HG02943 (cell line): ENCODE data around the gene FSIP1.

ENCODE experiments used
- ATAC-seq: cut with Tn5 transposase; IDR thresholded peaks from one replicate; pipeline ENCODE4 v1.9.1; 2021; ENCODE audit warnings: mild to moderate bottlenecking, low read depth, moderate library complexity; ENCODE audit not compliant: unreplicated experiment

FSIP1 gene

GRCh38 chr15:39721893-39722292, 60.7 kb downstream of the FSIP1 start:
- ATAC-seq, result no peak

DNA sequence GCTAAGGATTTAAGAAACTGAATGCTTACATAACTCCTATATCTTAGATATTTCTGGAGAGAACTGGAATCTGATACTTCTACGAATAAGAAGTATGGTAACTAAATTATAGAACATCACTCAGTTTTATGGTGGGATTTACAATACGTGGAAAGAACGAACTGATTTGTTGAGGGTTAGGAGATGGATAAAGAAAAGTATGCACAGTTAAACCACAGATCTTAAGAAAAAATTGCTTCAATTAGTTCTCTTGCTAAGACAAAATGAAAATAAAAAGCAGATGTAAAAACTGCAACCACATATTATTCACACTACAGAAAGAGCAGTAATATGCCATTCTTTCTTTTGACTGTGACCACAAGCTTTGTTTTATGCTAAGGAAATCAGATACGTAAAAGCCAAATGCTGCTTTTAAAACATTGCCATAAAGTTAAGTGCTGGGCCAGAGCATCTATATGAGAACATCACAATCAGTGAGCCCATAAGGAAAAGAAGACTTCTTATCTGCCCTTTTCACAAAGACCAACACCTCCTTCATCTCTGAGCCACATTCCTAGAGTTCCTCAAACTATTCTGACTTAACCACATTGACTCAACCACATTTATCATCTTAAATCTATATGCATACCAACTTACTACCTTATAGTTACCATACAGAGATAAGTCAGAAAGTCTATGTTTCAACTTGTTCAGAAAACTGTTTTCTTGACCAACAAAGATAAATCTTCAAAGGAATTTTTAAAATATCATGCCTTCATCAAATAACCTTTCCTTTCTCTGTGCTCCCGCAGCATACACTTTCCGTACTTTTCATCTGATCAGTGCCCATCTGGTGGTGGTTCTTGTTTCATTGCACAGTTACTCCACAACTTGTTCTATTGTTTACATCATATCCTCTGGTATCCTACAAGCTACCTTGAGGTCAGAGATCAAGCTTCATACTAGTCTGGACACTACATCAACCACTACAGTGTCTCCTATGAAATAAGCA, 61.7 kb downstream of the FSIP1 start:
- no peak for ATAC-seq

DNA sequence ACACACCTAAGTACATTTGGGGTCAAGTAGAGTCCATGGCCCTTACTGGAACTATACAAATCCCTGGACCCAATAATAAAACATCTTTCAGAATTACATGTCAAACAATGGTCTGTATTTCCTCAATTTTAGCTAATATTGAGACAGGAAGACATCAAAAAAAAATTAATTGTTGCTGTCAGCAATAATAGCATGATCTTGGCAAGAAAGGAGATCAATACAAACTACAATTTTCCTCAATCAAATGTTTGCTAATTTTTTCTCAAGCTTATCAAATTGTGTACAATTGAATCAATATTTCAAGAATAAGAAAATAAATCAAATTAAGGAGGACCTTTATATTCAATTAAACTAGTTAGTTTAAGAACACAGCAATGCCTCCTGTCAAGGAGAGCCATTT, 62.6 kb downstream of the FSIP1 start:
- ATAC-seq, result no peak

- ATAC-seq, result no peak
Observed at GRCh38 chr15:39719109-39719508, 63.5 kb downstream of the FSIP1 start.

DNA sequence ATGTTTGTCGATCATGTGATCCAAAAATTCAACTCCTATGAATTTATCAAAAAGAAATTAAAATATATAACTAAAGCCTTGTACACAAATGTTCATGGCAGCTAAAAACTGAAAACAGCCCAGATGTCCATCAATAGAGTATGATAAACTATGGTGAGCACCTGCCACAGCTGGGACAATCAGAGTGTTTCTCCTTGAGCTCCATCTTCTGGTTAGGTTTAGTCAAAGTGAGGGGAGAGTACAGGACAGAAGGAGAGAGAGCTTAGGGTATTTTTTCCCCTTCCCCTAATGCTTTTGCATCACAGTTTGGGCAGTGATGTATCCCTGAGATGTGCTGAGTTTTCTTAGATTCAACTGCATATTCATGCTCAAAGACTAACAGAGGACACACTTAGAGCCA, 65.5 kb downstream of the FSIP1 start:
- no peak for ATAC-seq

GRCh38 chr15:39714251-39714650, 68.4 kb downstream of the FSIP1 start:
- no peak for ATAC-seq

- ATAC-seq, result no peak
Observed at GRCh38 chr15:39713846-39714245, 68.8 kb downstream of the FSIP1 start.

DNA sequence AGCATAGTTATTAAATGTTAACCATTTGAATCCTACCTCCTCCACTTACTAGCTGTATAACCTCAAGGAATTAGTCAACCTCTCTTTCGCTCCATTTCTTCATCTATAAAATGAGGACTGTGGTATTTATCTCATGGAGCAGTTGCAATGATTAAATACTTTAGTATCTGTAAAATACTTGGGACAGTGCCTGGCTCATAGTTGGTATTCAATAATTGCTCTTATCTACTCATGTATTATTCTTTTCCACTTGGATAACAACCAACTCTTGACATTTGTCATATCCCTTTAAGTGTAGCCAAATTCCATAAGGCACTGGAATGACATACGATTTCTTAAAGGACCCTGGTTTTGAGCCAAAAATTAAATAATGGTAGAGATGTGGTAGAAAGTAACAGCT, 72.0 kb downstream of the FSIP1 start:
- ATAC-seq, result no peak

- ATAC-seq, result no peak
Observed at GRCh38 chr15:39709941-39710340, 72.7 kb downstream of the FSIP1 start.

DNA sequence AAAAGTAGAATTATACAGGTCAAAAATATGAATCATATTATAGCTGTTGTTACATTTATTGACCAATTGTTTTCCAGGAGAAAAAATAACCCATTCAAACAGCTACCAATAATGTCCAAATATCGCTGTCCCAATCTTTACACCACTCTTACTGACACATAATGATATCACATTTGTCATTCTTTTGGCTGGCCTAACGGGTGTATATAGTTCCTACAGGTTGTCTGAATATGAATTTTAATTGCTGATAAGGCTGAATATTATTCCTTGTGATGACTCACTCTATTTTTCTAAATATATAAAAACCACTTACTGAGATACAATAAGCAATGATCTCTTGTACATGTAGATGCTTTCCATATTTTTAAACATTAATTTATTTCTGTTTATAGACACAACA, 76.4 kb downstream of the FSIP1 start:
- ATAC-seq, result no peak

DNA sequence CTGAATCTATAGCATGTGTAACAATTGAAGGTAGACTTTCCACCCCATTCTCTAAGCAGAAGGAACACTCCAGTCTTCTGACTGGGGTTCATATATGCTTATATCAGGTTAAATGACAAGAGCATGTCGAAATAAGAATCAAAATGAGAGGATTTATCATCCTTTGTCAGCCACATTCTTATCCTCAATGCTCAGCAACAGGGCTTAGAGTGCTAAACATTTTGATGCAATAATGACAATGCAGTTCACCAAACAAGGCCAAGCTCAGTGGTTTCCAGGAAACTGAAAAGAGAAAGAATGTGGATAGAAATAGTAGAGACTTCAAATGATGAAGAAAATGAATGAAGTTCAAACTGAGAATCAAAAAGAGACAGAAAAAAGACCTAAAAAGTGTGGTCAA, 78.0 kb downstream of the FSIP1 start:
- ATAC-seq, result no peak

GRCh38 chr15:39704235-39704634, 78.4 kb downstream of the FSIP1 start:
- ATAC-seq, result no peak

DNA sequence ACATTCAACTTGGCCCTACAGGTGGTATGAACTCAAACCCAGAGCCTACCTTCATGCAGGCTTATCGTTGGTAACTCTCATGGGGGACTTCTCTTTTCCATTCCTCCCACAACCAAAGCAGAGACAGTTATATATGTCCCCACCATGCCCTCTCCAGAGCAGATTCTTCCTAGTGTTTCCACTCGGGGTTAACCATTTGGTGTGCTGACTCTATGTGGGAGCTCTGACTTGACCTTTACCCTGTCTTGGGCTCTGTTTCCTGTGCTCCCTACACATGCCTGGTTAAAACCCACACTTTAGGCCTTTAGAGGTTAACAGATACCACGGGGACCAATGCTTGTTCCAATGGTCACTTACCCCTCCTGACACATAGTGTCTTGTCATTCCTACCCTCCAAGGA, 80.7 kb downstream of the FSIP1 start:
- ATAC-seq, result no peak

GRCh38 chr15:39700375-39700700, 82.3 kb downstream of the FSIP1 start:
- ATAC-seq, result no peak

- no peak for ATAC-seq
Observed at GRCh38 chr15:39699516-39700374, 82.9 kb downstream of the FSIP1 start.

GRCh38 chr15:39698444-39699390, 83.9 kb downstream of the FSIP1 start:
- ATAC-seq, result no peak

DNA sequence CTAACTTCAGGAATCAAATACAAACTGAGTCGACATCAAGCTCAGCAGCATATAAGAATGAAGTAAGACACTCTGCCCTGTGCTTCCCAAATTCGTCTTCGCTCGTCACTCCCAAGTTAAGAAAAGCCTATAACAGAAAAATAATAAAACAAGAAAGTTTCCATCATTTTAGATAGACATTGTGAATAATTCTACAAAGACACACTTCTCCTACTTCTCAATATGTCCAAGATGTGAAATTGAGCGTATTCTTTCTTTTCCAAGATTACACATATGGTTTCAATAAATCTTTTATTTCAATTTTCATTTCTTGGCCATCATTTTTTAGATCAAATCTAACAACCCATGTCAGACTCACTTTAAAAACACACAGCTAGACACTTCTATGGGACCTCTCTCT, 85.1 kb downstream of the FSIP1 start:
- no peak for ATAC-seq

DNA sequence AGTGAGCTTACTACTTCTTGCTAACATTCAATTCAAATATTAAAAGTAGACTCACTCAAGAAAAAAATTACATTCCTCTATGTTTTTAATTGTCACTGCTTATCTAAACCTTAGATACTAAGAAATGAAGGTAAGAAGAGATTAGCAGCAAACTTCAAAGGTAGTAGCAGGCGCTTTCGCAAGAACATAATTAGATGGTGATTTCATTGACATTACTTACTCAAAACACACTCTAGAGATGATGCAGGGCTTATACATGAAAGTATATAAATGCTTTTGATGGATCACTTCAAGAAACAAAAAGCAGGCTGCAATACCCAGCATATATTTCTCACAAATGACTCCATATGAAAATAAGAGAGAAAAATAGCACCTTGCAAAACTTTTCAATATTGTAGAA, 86.8 kb downstream of the FSIP1 start:
- no peak for ATAC-seq

DNA sequence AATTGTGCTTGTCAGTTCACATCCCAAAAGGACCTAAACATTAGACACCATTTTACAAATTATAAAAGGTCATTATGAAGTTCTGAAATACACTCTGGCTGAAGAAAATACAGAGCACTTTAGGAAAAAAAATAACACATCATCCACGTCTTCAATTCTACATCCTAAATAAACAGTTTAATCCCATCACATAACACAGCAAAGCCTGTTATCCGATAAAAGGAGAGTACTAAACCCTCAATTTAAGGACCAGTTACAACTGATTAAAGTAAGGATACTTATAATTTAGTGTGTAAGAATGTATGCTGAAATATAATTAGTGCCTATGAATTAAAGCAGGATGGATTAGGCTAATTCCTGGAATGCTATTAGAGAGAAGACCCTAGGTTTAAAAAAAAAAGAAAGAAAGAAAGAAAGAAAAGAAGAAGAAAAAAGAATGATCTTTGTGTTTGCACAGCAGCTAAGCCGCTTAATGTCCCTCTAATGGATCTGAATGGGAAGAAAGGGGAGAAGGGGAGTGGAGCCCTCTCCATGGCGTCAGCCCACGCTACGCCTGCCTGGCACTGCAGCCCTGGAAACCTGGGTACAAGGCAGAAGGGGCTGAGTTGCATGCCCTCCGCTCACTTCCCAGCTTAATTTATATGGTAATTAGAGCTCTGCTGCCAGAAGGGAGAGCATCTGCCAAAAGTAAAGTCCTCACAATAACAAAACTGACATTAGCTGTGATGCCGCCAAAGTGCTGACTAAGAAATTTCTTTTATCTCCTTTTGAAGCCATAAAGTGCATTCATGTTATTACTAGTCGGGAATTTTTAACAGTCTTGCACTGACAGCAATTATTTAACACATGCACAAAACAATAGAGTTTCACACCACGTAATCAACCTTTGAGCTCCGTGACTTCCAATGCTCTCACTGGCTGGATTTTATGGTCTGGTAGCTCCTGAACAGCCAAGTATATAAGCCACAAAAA, 90.0 kb downstream of the FSIP1 start:
- no peak for ATAC-seq
